Heart left ventricle (tissue), 16 donors: Measurements from ENCODE around the gene LYPLA2. TPM values are rescaled to one million over a fixed set of nuclear protein-coding genes. Genes with fewer than 3 reads are reported as not detected.
A peak's percentile ranks its signal among the peaks of the same experiment; 100 is the strongest.

Experiments used
- ATAC-seq, 4 donors: fragments of 200-7000 bp; cut with Tn5 transposase; one replicate each; pipeline ENCODE4 v1.9.1; 2020 to 2022; ENCODE audit warnings: moderate library complexity in 4 of 4, mild to moderate bottlenecking in 3 of 4, moderate number of reproducible peaks in 1 of 4
- DNase-seq, 5 donors: peaks; one replicate each; pipeline ENCODE4 v3.0.0-alpha.2; 2020
- H3K27ac ChIP-seq, 12 donors: fragments of 200-600 bp; sonication (generic) in 4 of 12; one replicate each; pipeline versions ENCODE4 v1.5.0 to v1.8.0; 2016 to 2022; ENCODE audit warnings: mild to moderate bottlenecking in 2 of 12
- H3K27me3 ChIP-seq, 9 donors: fragments of 200-600 bp; sonication (generic) in 2 of 9; one replicate each; pipeline versions ENCODE4 v1.5.1 to v1.8.0; 2016 to 2022; ENCODE audit warnings: mild to moderate bottlenecking in 3 of 9
- H3K36me3 ChIP-seq, 9 donors: fragments of 200-600 bp; sonication (generic) in 2 of 9; one replicate each; pipeline versions ENCODE4 v1.5.0 to v1.8.0; 2018 to 2022; ENCODE audit warnings: mild to moderate bottlenecking in 2 of 9
- H3K4me1 ChIP-seq, 12 donors: fragments of 200-600 bp; sonication (generic) in 4 of 12; one replicate each; pipeline versions ENCODE4 v1.5.0 to v1.8.0; 2016 to 2022; ENCODE audit warnings: mild to moderate bottlenecking in 3 of 12
- H3K4me3 ChIP-seq, 12 donors: fragments of 200-600 bp; sonication (generic) in 4 of 12; one replicate each; pipeline versions ENCODE4 v1.5.0 to v1.8.0; 2017 to 2022; ENCODE audit warnings: mild to moderate bottlenecking in 9 of 12, moderate library complexity in 4 of 12
- H3K9me3 ChIP-seq, 12 donors: fragments of 200-600 bp; sonication (generic) in 4 of 12; one replicate each; pipeline versions ENCODE4 v1.5.0 to v1.8.0; 2016 to 2022; ENCODE audit warnings: mild to moderate bottlenecking in 1 of 12
- CTCF ChIP-seq, 12 donors: fragments of 200-600 bp; sonication (generic) in 4 of 12; IDR thresholded peaks; one replicate each; pipeline versions ENCODE4 v1.5.0 to v1.8.0; 2018 to 2022; ENCODE audit warnings: antibody characterized with exemption in 12 of 12, mild to moderate bottlenecking in 5 of 12
- POLR2A ChIP-seq, 2 donors: fragments of 450-650 bp; IDR thresholded peaks; one replicate each; pipeline ENCODE4 v1.6.1; 2017; ENCODE audit warnings: antibody characterized with exemption in 2 of 2, mild to moderate bottlenecking in 2 of 2, moderate library complexity in 2 of 2
- WGBS, 4 donors: extraction: QIAGEN DNeasy Blood & Tissue Kit in 2 of 4; methylation state at CpG; one replicate each; pipeline versions ENCODE4 v1.1.5 to v1.1.7; 2013 to 2018; 5-methylcytosine and 5-hydroxymethylcytosine counted together
- intact Hi-C, 10 donors: fragments of 100-400 bp; cut with DNase I; formaldehyde crosslinking; loops; one replicate each; pipeline versions ENCODE4 v1.11.1 to v1.14.2; 2022
- polyA plus RNA-seq, 2 donors: library from polyadenylated mRNA; stranded (reverse); fragments of 200-250 nt; gene quantifications; one replicate each; pipeline ENCODE4 v1.2.3, GENCODE V29; 2013
- total RNA-seq, 9 donors: library from RNA; depleted of rRNA in 2 of 9; stranded (reverse); fragments of >200 nt in 2 of 9; fragmentation: NEBNext Ultra II Directional in 3 of 9; extraction: Animal tissue kit (Norgen Biotek cat#: 25700) in 3 of 9; gene quantifications; one replicate each; pipeline versions ENCODE4 v1.1.0 to v1.2.4, GENCODE V29; 2016 to 2023
- donor health status: ischemic (EF 13 %, LVEDD 7.1; RV severe dilation, severe dysfunction).
- donor health status: healthy with polysubstance abuse.
- donor health status: DM: no; HTN: yes; CAD: no.
- donor health status: DM: no; HTN: no; CAD: no.
- donor health status: ischemic (EF 25% LVEDD 6.9; RV normal size, moderate dysfunction).
- donor health status: ischemic (EF 25% LVEDD 5.7; RV mildly dilated, moderate dysfunction).
- donor health status: healthy.
- donor health status: DM: yes; HTN: yes; CAD: no.
- donor health status: ischemic (EF 35%, LVEDD 5.7; RV mildly dilated, moderate dysfunction).
- donor health status: nonischemic (EF 11% LVEDD 7.7; RV severe dilation, severe dysfunction).
- donor health status: DM: yes; HTN: yes; CAD: no.
- donor health status: PGD.
- donor health status: ischemic (EF 29% LVEDD 5.4; RV normal size, mild dysfunction).
- donor health status: nonischemic (EF 23%, LVEDD 6.1; RV moderate dilation, normal function).

Gene LYPLA2
- total and polyA plus RNA-seq, 11 donors: 22.2 to 63.3 (median 29.5) TPM

- no peaks in the 10 kb centered on the region for H3K9me3 ChIP-seq
- ATAC-seq (no peak), DNase-seq (no peak)
- TF ChIP-seq CTCF (IDR thresholded peaks at IDR 0.05) (no peak), POLR2A (IDR thresholded peaks at IDR 0.05) (no peak)
- no peaks in the 10 kb centered on the region for H3K27me3 ChIP-seq
- H3K4me3 ChIP-seq: no peak overlapping the region
- H3K36me3 ChIP-seq: peaks cover 0 to 94% (median 75%) of the 10 kb centered on the region in 9 donors
- H3K4me1 ChIP-seq: peaks cover 0 to 16% (median 2%) of the 10 kb centered on the region in 12 donors
- 85 to 89% (median 88%) methylated on average over 4 of the region's 4 CpGs for WGBS, 4 donors
- peak overlapping the region in 1 of 12 donors; percentile 49 for H3K27ac ChIP-seq
- intact Hi-C loops: no loop called here
Observed at GRCh38 chr1:23784846-23785245, 6.1 kb upstream of the LYPLA2 start.

GRCh38 chr1:23787701-23788100 is 3.2 kb upstream of the LYPLA2 start:
- ATAC-seq: no peak
- Histone ChIP-seq H3K9me3 (no peaks in the 10 kb centered on the region), H3K27me3 (no peaks in the 10 kb centered on the region), H3K4me3 (no peak overlapping the region), H3K4me1 (peaks cover 4 to 25% (median 19%) of the 10 kb centered on the region in 12 donors), H3K27ac (no peak overlapping the region), H3K36me3 (peaks cover 0 to 65% (median 54%) of the 10 kb centered on the region in 9 donors)
- no peak for TF ChIP-seq CTCF (IDR thresholded peaks at IDR 0.05)
- TF ChIP-seq POLR2A (IDR thresholded peaks at IDR 0.05): no peak
- 78 to 88% (median 85%) methylated on average over 3 of the region's 3 CpGs for WGBS, 4 donors
- DNase-seq: peak in 1 of 5 donors; percentile 9
- intact Hi-C loops: no loop called here

GRCh38 chr1:23788695-23789094 is 2.2 kb upstream of the LYPLA2 start:
- Histone ChIP-seq H3K4me1 (peaks cover 4 to 35% (median 27%) of the 10 kb centered on the region in 12 donors), H3K27ac (no peak overlapping the region), H3K4me3 (no peak overlapping the region), H3K27me3 (no peaks in the 10 kb centered on the region), H3K36me3 (peaks cover 0 to 62% (median 52%) of the 10 kb centered on the region in 9 donors), H3K9me3 (no peaks in the 10 kb centered on the region)
- DNase-seq (peak in 1 of 5 donors; percentile 12), ATAC-seq (no peak)
- intact Hi-C loops: no loop called here
- no peak for TF ChIP-seq CTCF (IDR thresholded peaks at IDR 0.05)
- TF ChIP-seq POLR2A (IDR thresholded peaks at IDR 0.05): no peak
- 94 to 97% (median 95%) methylated on average over 3 of the region's 3 CpGs for WGBS, 4 donors

- intact Hi-C loops: no loop called here
- TF ChIP-seq CTCF (IDR thresholded peaks at IDR 0.05): no peak
- no peak for TF ChIP-seq POLR2A (IDR thresholded peaks at IDR 0.05)
- WGBS, 4 donors: 1 to 2% (median 2%) methylated on average over 15 of the region's 15 CpGs
- H3K9me3 ChIP-seq: no peaks in the 10 kb centered on the region
- ATAC-seq (peak in 3 of 4 donors; percentile 1 to 10 (median 5)), DNase-seq (peak in 2 of 5 donors; percentile 32 to 48)
- H3K27me3 ChIP-seq: no peaks in the 10 kb centered on the region
- peak overlapping the region; percentile 26 to 87 (median 71) for H3K27ac ChIP-seq
- peak overlapping the region; percentile 48 to 91 (median 78) for H3K4me3 ChIP-seq
- H3K4me1 ChIP-seq: peaks cover 4 to 40% (median 27%) of the 10 kb centered on the region in 12 donors
- peaks cover 0 to 56% (median 37%) of the 10 kb centered on the region in 9 donors for H3K36me3 ChIP-seq
Observed at GRCh38 chr1:23791516-23792047, 637 bp downstream of the LYPLA2 start.
